CD4-positive, CD25-positive, alpha-beta regulatory T cell (primary cell): ENCODE data around the gene MPIG6B. TPM values are rescaled to one million over a fixed set of nuclear protein-coding genes. Genes with fewer than 3 reads are reported as not detected.
A peak's percentile ranks its signal among the peaks of the same experiment; 100 is the strongest.
"Not testable (repeated sequence)": the region's sequence is repeated elsewhere in the genome, so short reads cannot be mapped to it uniquely, and the experiment has no call there.

Experiments
- ATAC-seq, 2 donors: fragments of 150-1000 bp; cut with Tn5 transposase; one replicate each; pipeline ENCODE4 v1.10.0; 2021; ENCODE audit warnings: low read depth in 2 of 2, moderate number of reproducible peaks in 2 of 2, moderate library complexity in 1 of 2
- DNase-seq, 3 donors: peaks; one replicate each; pipeline versions ENCODE4 v3.0.0 to v3.0.0-alpha.2; 2012 to 2022; ENCODE audit warnings: mixed read lengths in 1 of 3
- H3K27ac ChIP-seq: one replicate; pipeline ENCODE4 v1.7.0; 2013; ENCODE audit warnings: mild to moderate bottlenecking, low read length; ENCODE audit not compliant: insufficient read depth, poor library complexity, severe bottlenecking
- H3K27me3 ChIP-seq: one replicate; pipeline ENCODE4 v1.7.0; 2013; ENCODE audit warnings: low read length; ENCODE audit not compliant: control insufficient read depth, insufficient read depth
- H3K36me3 ChIP-seq: one replicate; pipeline ENCODE4 v1.7.0; 2013; ENCODE audit warnings: mild to moderate bottlenecking, low read length, moderate library complexity; ENCODE audit not compliant: control insufficient read depth, insufficient read depth
- H3K4me1 ChIP-seq: 2 replicates; pipeline ENCODE4 v1.7.0; 2013; ENCODE audit warnings: mild to moderate bottlenecking, low read length; ENCODE audit not compliant: insufficient read depth, control insufficient read depth, poor library complexity, severe bottlenecking
- H3K4me3 ChIP-seq: one replicate; pipeline ENCODE4 v1.7.0; 2013; ENCODE audit warnings: low read depth, mild to moderate bottlenecking, low read length, moderate library complexity
- H3K9me3 ChIP-seq, 2 experiments: 1 replicate in 1 of 2; 2 replicates in 1 of 2; pipeline ENCODE4 v1.7.0; 2013; ENCODE audit warnings: low read length in 2 of 2, mild to moderate bottlenecking in 1 of 2, moderate library complexity in 1 of 2; ENCODE audit not compliant: control insufficient read depth in 2 of 2
- H3K27ac Mint-ChIP-seq, 3 donors: one replicate each; pipeline ENCODE4 v1.8.0; 2020 to 2022; ENCODE audit warnings: mild to moderate bottlenecking in 3 of 3, mixed read lengths in 3 of 3, moderate library complexity in 2 of 3
- H3K27me3 Mint-ChIP-seq: one replicate; pipeline ENCODE4 v1.8.0; 2022; ENCODE audit warnings: mild to moderate bottlenecking, mixed read lengths
- H3K36me3 Mint-ChIP-seq: one replicate; pipeline ENCODE4 v1.8.0; 2020; ENCODE audit warnings: mixed read lengths
- H3K4me1 Mint-ChIP-seq, 4 donors: one replicate each; pipeline ENCODE4 v1.8.0; 2020 to 2022; ENCODE audit warnings: mixed read lengths in 4 of 4, mild to moderate bottlenecking in 1 of 4
- H3K4me3 Mint-ChIP-seq, 4 donors: one replicate each; pipeline ENCODE4 v1.8.0; 2020 to 2022; ENCODE audit warnings: mild to moderate bottlenecking in 4 of 4, mixed read lengths in 4 of 4, moderate library complexity in 3 of 4
- H3K9me3 Mint-ChIP-seq, 7 donors: one replicate each; pipeline ENCODE4 v1.8.0; 2020 to 2022; ENCODE audit warnings: mixed read lengths in 7 of 7, mild to moderate bottlenecking in 3 of 7, moderate library complexity in 2 of 7
- polyA plus RNA-seq, 4 donors: library from polyadenylated mRNA; unstranded; fragments of 300-500 nt; fragmentation: Illumina TruSeq; gene quantifications; one replicate each; pipeline ENCODE4 v1.2.3, GENCODE V29; 2021
- total RNA-seq: library from RNA; stranded (reverse); gene quantifications from one replicate; pipeline ENCODE4 v1.2.3, GENCODE V29; 2022

MPIG6B gene
- total and polyA plus RNA-seq, 5 donors from 2014 or later = 0.43 to 10.8 TPM; not detected in 3

DNA sequence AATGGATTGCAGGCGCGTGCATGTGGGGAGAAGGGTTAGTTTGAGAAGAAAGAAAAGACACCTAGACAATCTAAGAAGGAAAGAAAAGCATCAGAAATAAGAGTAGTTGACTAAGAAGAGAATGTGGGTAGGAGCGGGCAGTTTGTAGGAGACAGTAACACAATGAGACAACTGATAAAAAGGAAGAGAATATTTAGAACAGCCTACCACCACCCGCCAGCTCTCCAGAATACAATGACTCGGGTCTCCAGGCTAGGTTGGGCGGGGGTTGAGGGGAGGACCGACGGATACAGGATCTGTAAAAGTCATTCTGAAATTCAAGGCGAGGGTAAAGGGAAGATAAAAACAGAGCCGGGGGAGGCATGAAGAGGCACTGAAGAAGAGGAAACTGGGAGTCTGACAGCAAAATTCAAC lies 20.8 kb upstream of the MPIG6B start:
- Mint-ChIP-seq H3K27ac (peak overlapping the region; percentile 98 to 99 (median 98)), H3K36me3 (peaks cover 14% of the 10 kb centered on the region), H3K9me3 (no peaks in the 10 kb centered on the region), H3K4me3 (peak overlapping the region; percentile 84 to 100 (median 98)), H3K4me1 (peaks cover 5 to 52% (median 37%) of the 10 kb centered on the region in 4 donors), H3K27me3 (peaks cover 6% of the 10 kb centered on the region)
- Histone ChIP-seq H3K4me1 (peaks cover 32% of the 10 kb centered on the region), H3K9me3 (no peaks in the 10 kb centered on the region), H3K36me3 (peaks cover 13% of the 10 kb centered on the region), H3K27me3 (no peaks in the 10 kb centered on the region), H3K4me3 (peak overlapping the region; percentile 93), H3K27ac (peak overlapping the region; percentile 98)
- DNase-seq = no peak
- ATAC-seq = no peak

GRCh38 chr6:31702819-31703716 lies 20.1 kb upstream of the MPIG6B start, which contains the start of gene ABHD16A:
TSS of gene ABHD16A (minus strand) at chr6:31703324. CDS start at chr6:31703281, 43 bp downstream.
- Histone ChIP-seq H3K4me3 (peak within 1 kb of the TSS; percentile 93), H3K27me3 (no peaks in the 10 kb centered on the region), H3K36me3 (peaks cover 10% of the 10 kb centered on the region), H3K4me1 (peaks cover 32% of the 10 kb centered on the region), H3K9me3 (no peaks in the 10 kb centered on the region), H3K27ac (peak within 1 kb of the TSS; percentile 98)
- peaks cover 6% of the 10 kb centered on the region for H3K27me3 Mint-ChIP-seq
- H3K4me3 Mint-ChIP-seq = peak within 1 kb of the TSS; percentile 84 to 100 (median 98)
- DNase-seq = peak; percentile 95 to 99 (median 97)
- peaks cover 7% of the 10 kb centered on the region for H3K36me3 Mint-ChIP-seq
- H3K27ac Mint-ChIP-seq = peak within 1 kb of the TSS; percentile 98 to 99 (median 98)
- ATAC-seq = peak; percentile 94 to 97
- H3K4me1 Mint-ChIP-seq = peaks cover under 1 to 45% (median 31%) of the 10 kb centered on the region in 4 donors
- no peaks in the 10 kb centered on the region for H3K9me3 Mint-ChIP-seq

DNA sequence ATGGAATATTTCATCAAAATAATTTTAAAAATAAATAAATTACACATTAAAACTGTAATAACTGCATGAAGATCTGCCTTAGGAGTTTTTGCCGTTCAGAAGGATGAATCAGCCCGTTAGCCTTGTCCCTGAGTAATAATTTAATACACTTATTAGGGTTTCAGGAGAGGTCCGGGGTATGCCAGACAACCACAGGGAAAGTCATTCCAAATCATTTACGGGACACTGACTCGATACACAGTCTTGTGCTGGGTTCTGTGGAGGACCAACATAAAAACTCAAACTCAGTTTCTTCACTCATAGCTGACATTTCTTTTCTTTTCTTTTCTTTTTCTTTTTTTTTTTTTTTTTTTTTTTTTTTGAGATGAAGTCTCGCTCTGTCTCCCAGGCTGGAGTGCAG lies 17.2 kb upstream of the MPIG6B start:
- Mint-ChIP-seq H3K9me3 (no peaks in the 10 kb centered on the region), H3K27me3 (peaks cover 6% of the 10 kb centered on the region)
- no peak for ATAC-seq

GRCh38 chr6:31706599-31706998 lies 16.6 kb upstream of the MPIG6B start, which contains the start of gene LY6G6F:
TSS of gene LY6G6F (plus strand) at chr6:31706866. CDS start at chr6:31706907, 41 bp downstream.
- no peaks in the 10 kb centered on the region for H3K27me3 ChIP-seq
- no peak within 1 kb of the TSS for H3K4me3 ChIP-seq
- Mint-ChIP-seq H3K27me3 (peaks cover 6% of the 10 kb centered on the region), H3K9me3 (no peaks in the 10 kb centered on the region), H3K4me3 (peak within 1 kb of the TSS in 1 of 4 donors; percentile 32), H3K27ac (peak within 1 kb of the TSS in 1 of 3 donors; percentile 36), H3K36me3 (no peaks in the 10 kb centered on the region), H3K4me1 (peaks cover 0 to 33% (median 24%) of the 10 kb centered on the region in 4 donors)
- H3K27ac ChIP-seq = no peak within 1 kb of the TSS
- no peaks in the 10 kb centered on the region for H3K9me3 ChIP-seq
- no peak for DNase-seq
- no peak for ATAC-seq
- H3K4me1 ChIP-seq = peaks cover 31% of the 10 kb centered on the region
- no peaks in the 10 kb centered on the region for H3K36me3 ChIP-seq

More for the DNA sequence above, 17.2 kb upstream of the MPIG6B start:
- Mint-ChIP-seq H3K36me3 (peaks cover 3% of the 10 kb centered on the region), H3K4me3 (no peak overlapping the region), H3K4me1 (peaks cover 0 to 35% (median 25%) of the 10 kb centered on the region in 4 donors), H3K27ac (no peak overlapping the region)
- Histone ChIP-seq H3K27me3 (no peaks in the 10 kb centered on the region), H3K4me1 (peaks cover 32% of the 10 kb centered on the region), H3K9me3 (no peaks in the 10 kb centered on the region), H3K4me3 (no peak overlapping the region), H3K27ac (no peak overlapping the region), H3K36me3 (peaks cover 4% of the 10 kb centered on the region)
- DNase-seq = no peak

DNA sequence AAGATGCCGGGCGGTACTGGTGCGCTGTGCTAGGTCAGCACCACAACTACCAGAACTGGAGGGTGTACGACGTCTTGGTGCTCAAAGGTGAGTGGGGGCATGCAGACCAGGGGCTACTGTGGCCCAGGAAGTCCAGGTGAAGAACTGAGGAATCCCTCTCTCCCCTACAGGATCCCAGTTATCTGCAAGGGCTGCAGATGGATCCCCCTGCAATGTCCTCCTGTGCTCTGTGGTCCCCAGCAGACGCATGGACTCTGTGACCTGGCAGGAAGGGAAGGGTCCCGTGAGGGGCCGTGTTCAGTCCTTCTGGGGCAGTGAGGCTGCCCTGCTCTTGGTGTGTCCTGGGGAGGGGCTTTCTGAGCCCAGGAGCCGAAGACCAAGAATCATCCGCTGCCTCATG lies 15.5 kb upstream of the MPIG6B start:
- H3K36me3 Mint-ChIP-seq = no peaks in the 10 kb centered on the region
- ATAC-seq (no peak), DNase-seq (no peak)
- Histone ChIP-seq H3K9me3 (no peaks in the 10 kb centered on the region), H3K27me3 (no peaks in the 10 kb centered on the region), H3K4me3 (no peak overlapping the region), H3K36me3 (no peaks in the 10 kb centered on the region), H3K27ac (no peak overlapping the region), H3K4me1 (peaks cover 20% of the 10 kb centered on the region)
- H3K4me3 Mint-ChIP-seq = no peak overlapping the region
- peaks cover 6% of the 10 kb centered on the region for H3K27me3 Mint-ChIP-seq
- H3K4me1 Mint-ChIP-seq = peaks cover 0 to 29% (median 15%) of the 10 kb centered on the region in 4 donors
- H3K27ac Mint-ChIP-seq = no peak overlapping the region
- no peaks in the 10 kb centered on the region for H3K9me3 Mint-ChIP-seq

DNA sequence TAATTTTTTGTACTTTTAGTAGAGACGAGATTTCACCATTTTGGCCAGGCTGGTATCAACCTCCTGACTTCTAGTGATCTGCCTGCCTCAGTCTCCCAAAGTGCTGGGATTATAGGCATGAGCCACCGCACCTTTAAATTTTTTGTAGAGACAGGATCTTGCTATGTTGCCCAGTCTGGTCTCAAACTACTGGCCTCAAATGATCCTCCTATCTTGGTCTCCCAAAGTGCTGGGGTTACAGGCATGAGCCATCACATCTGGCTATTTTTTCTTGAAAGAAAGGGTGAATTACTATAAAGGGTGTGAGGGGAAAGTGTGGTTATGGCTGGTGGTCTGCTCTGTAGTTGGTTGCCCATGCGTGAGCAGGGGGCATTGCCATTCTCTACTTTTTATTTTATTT lies 14.9 kb upstream of the MPIG6B start:
- H3K27ac Mint-ChIP-seq = no peak overlapping the region
- peaks cover 19% of the 10 kb centered on the region for H3K4me1 ChIP-seq
- no peak overlapping the region for H3K4me3 Mint-ChIP-seq
- no peak overlapping the region for H3K27ac ChIP-seq
- no peaks in the 10 kb centered on the region for H3K9me3 ChIP-seq
- no peaks in the 10 kb centered on the region for H3K9me3 Mint-ChIP-seq
- no peaks in the 10 kb centered on the region for H3K27me3 ChIP-seq
- peaks cover 0 to 26% (median 13%) of the 10 kb centered on the region in 4 donors for H3K4me1 Mint-ChIP-seq
- no peak overlapping the region for H3K4me3 ChIP-seq
- H3K36me3 Mint-ChIP-seq = no peaks in the 10 kb centered on the region
- H3K36me3 ChIP-seq = no peaks in the 10 kb centered on the region
- no peak for DNase-seq
- H3K27me3 Mint-ChIP-seq = peaks cover 5% of the 10 kb centered on the region
- no peak for ATAC-seq

GRCh38 chr6:31709157-31709556 lies 14.0 kb upstream of the MPIG6B start:
- H3K4me3 Mint-ChIP-seq, H3K27me3 ChIP-seq, H3K27ac Mint-ChIP-seq, H3K27ac ChIP-seq, H3K9me3 ChIP-seq, DNase-seq, H3K9me3 Mint-ChIP-seq, H3K36me3 ChIP-seq, ATAC-seq, H3K36me3 Mint-ChIP-seq, H3K4me3 ChIP-seq, H3K27me3 Mint-ChIP-seq: not testable (repeated sequence)
- peaks cover 11% of the 10 kb centered on the region for H3K4me1 ChIP-seq
- H3K4me1 Mint-ChIP-seq = peaks cover 0 to 21% (median 9%) of the 10 kb centered on the region in 4 donors
